CD4-positive, alpha-beta memory T cell (primary cell): ENCODE measurements around the gene PRSS48. TPM values are rescaled to one million over a fixed set of nuclear protein-coding genes. Genes with fewer than 3 reads are reported as not detected.

Experiments
- CTCF ChIA-PET: fragments of 350-600 bp; sonication (Branson Sonifier 250); formaldehyde crosslinking; loops from one replicate; lab custom pipeline; 2021; ENCODE audit warnings: inconsistent platforms; ENCODE audit not compliant: partially characterized antibody; lab: Charles Lee
- POLR2A ChIA-PET: fragments of 350-600 bp; sonication (Branson Sonifier 250); formaldehyde crosslinking; loops from one replicate; lab custom pipeline; 2021; ENCODE audit not compliant: partially characterized antibody; lab: Charles Lee
- DNase-seq, 5 donors: peaks; one replicate each; pipeline versions ENCODE4 v3.0.0 to v3.0.0-alpha.2; 2020 to 2022; ENCODE audit warnings: mixed read lengths in 1 of 5
- H3K27ac ChIP-seq: one replicate; pipeline ENCODE4 v1.7.0; 2013; ENCODE audit warnings: low read depth, low read length
- H3K27me3 ChIP-seq: 2 replicates; pipeline ENCODE4 v1.7.0; 2013; ENCODE audit warnings: mild to moderate bottlenecking, low read length, moderate library complexity; ENCODE audit not compliant: insufficient read depth
- H3K36me3 ChIP-seq: 2 replicates; pipeline ENCODE4 v1.7.0; 2013; ENCODE audit warnings: mild to moderate bottlenecking, low read length, moderate library complexity; ENCODE audit not compliant: insufficient read depth
- H3K4me1 ChIP-seq: 2 replicates; pipeline ENCODE4 v1.7.0; 2013; ENCODE audit warnings: mild to moderate bottlenecking, low read length, moderate library complexity; ENCODE audit not compliant: insufficient read depth
- H3K4me3 ChIP-seq, 2 donors: one replicate each; pipeline ENCODE4 v1.7.0; 2013; ENCODE audit warnings: low read length in 2 of 2, mild to moderate bottlenecking in 1 of 2
- H3K9me3 ChIP-seq, 2 donors: one replicate each; pipeline ENCODE4 v1.7.0; 2013; ENCODE audit warnings: low read length in 2 of 2, control low read depth in 1 of 2; ENCODE audit not compliant: control insufficient read depth in 1 of 2
- H3K27ac Mint-ChIP-seq, 7 donors: one replicate each; pipeline ENCODE4 v1.8.0; 2020 to 2021; ENCODE audit warnings: mixed read lengths in 7 of 7, mild to moderate bottlenecking in 6 of 7, inconsistent platforms in 3 of 7, moderate library complexity in 3 of 7
- H3K27me3 Mint-ChIP-seq, 2 donors: one replicate each; pipeline ENCODE4 v1.8.0; 2020 to 2021; ENCODE audit warnings: mixed read lengths in 2 of 2
- H3K36me3 Mint-ChIP-seq, 2 donors: one replicate each; pipeline ENCODE4 v1.8.0; 2020 to 2021; ENCODE audit warnings: mixed read lengths in 2 of 2, inconsistent platforms in 1 of 2, mild to moderate bottlenecking in 1 of 2
- H3K4me1 Mint-ChIP-seq, 4 donors: one replicate each; pipeline ENCODE4 v1.8.0; 2020 to 2021; ENCODE audit warnings: mixed read lengths in 4 of 4, mild to moderate bottlenecking in 1 of 4
- H3K4me3 Mint-ChIP-seq, 8 donors: one replicate each; pipeline ENCODE4 v1.8.0; 2020 to 2021; ENCODE audit warnings: mixed read lengths in 8 of 8, mild to moderate bottlenecking in 7 of 8, moderate library complexity in 6 of 8, inconsistent platforms in 3 of 8
- H3K9me3 Mint-ChIP-seq, 8 donors: one replicate each; pipeline ENCODE4 v1.8.0; 2020 to 2021; ENCODE audit warnings: mixed read lengths in 8 of 8, mild to moderate bottlenecking in 5 of 8, inconsistent platforms in 3 of 8, moderate library complexity in 1 of 8
- intact Hi-C: fragments of 100-400 bp; cut with micrococcal nuclease; formaldehyde crosslinking; loops from one replicate; pipeline ENCODE4 v1.15.1; 2023
- polyA plus RNA-seq, 2 donors: library from polyadenylated mRNA; unstranded; fragments of 300-500 nt; fragmentation: Illumina TruSeq; gene quantifications; one replicate each; pipeline ENCODE4 v1.2.3, GENCODE V29; 2021
- total RNA-seq, 2 experiments: library from RNA; stranded (reverse); gene quantifications; one replicate each; pipeline ENCODE4 v1.2.3, GENCODE V29; 2021

The PRSS48 gene, protein sequence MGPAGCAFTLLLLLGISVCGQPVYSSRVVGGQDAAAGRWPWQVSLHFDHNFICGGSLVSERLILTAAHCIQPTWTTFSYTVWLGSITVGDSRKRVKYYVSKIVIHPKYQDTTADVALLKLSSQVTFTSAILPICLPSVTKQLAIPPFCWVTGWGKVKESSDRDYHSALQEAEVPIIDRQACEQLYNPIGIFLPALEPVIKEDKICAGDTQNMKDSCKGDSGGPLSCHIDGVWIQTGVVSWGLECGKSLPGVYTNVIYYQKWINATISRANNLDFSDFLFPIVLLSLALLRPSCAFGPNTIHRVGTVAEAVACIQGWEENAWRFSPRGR
- total RNA-seq (not detected), polyA plus RNA-seq (not detected)

DNA sequence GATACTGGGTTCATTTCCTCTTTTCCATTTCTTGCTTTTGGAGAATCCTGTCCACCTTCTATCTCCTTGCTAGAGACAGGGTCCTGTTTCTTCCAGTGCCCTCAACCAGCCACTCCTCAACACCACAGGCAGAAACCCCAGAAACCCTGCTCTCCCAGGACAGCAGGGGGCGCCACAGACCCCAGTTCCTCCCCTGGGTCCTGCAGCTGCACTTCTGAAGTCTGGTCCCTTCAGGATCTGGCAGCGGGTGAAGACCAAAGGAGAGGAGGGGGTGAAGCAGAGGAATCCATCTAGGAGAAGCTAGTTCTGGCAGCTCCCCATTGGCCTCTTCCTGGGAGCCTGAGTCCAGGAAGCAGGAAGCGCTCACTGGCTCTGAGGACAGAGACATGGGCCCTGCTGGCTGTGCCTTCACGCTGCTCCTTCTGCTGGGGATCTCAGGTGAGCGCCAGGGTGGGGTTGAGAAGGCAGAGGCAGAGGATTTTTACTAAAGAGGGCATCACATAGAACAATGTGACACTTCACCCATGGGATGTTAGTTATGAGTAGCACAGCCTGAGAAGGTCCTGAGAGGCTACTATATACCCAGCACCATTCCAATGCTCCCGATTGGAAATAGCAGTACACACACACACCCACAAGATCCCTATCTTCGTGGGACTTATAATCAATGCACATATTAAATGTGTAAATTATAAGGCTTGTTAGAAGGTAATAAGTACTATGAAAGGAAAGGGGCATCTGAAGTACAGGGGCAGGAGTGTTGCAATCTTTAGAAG lies at the start of gene PRSS48:
Gene PRSS48, plus strand, starts transcription at position 375 of the 776 bp plus-strand sequence. Its CDS starts 12 bp downstream, at position 387.
- no peaks in the 10 kb centered on the region for H3K27me3 ChIP-seq
- intact Hi-C loops: no loop called here
- peak in 4 of 5 donors; percentile 1 to 8 (median 5) for DNase-seq
- no peak within 1 kb of the TSS for H3K4me3 ChIP-seq
- CTCF ChIA-PET: interaction anchor here (1.1 kb wide), 1 partner anchor 8 kb away, joined by 5 read pairs; no protein-coding TSS in a partner anchor
- POLR2A ChIA-PET: no interaction called here
- Mint-ChIP-seq H3K9me3 (no peaks in the 10 kb centered on the region), H3K4me3 (no peak within 1 kb of the TSS), H3K27ac (no peak within 1 kb of the TSS), H3K36me3 (no peaks in the 10 kb centered on the region), H3K4me1 (no peaks in the 10 kb centered on the region), H3K27me3 (peaks cover 4 to 17% of the 10 kb centered on the region in 2 donors)
- H3K27ac ChIP-seq: no peak within 1 kb of the TSS
- no peaks in the 10 kb centered on the region for H3K9me3 ChIP-seq
- no peaks in the 10 kb centered on the region for H3K36me3 ChIP-seq
- H3K4me1 ChIP-seq: no peaks in the 10 kb centered on the region

DNA sequence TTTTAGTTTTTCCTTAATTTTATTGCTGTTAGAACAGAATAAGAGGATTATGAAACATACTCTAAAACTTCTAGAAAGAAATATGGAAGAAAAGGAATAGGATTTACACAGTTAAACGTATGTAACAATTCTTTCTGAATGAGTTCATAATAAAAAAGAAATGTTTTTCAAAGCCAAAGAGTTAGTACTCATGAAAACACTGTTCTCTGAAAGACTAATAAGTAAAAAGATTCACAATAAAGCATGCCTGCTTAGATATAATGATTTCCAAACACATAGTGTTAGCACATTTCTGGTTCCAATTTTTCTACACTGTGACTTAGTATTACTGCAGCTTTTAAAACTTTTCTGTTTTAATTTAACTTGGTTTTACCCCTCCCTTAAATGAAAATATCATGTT lies 49.8 kb upstream of the PRSS48 start:
- no peaks in the 10 kb centered on the region for H3K9me3 ChIP-seq
- no peaks in the 10 kb centered on the region for H3K27me3 ChIP-seq
- DNase-seq: no peak
- no peak overlapping the region for H3K4me3 ChIP-seq
- H3K36me3 Mint-ChIP-seq: no peaks in the 10 kb centered on the region
- intact Hi-C loops: no loop called here
- H3K36me3 ChIP-seq: no peaks in the 10 kb centered on the region
- no peaks in the 10 kb centered on the region for H3K4me1 ChIP-seq
- no peak overlapping the region for H3K4me3 Mint-ChIP-seq
- peaks cover 17 to 22% of the 10 kb centered on the region in 2 donors for H3K27me3 Mint-ChIP-seq
- no peak overlapping the region for H3K27ac Mint-ChIP-seq
- H3K27ac ChIP-seq: no peak overlapping the region
- ChIA-PET CTCF (no interaction called here), POLR2A (no interaction called here)
- H3K9me3 Mint-ChIP-seq: peaks cover 0 to 2% (median 0%) of the 10 kb centered on the region in 8 donors
- no peaks in the 10 kb centered on the region for H3K4me1 Mint-ChIP-seq

- Mint-ChIP-seq H3K27me3 (peaks cover 22% of the 10 kb centered on the region in 2 donors), H3K4me1 (no peaks in the 10 kb centered on the region), H3K27ac (no peak overlapping the region), H3K9me3 (peaks cover 0 to 2% (median 0%) of the 10 kb centered on the region in 8 donors), H3K4me3 (no peak overlapping the region), H3K36me3 (no peaks in the 10 kb centered on the region)
- Histone ChIP-seq H3K27me3 (no peaks in the 10 kb centered on the region), H3K9me3 (no peaks in the 10 kb centered on the region), H3K36me3 (no peaks in the 10 kb centered on the region), H3K4me3 (no peak overlapping the region), H3K4me1 (no peaks in the 10 kb centered on the region), H3K27ac (no peak overlapping the region)
- no peak for DNase-seq
- CTCF ChIA-PET: interaction anchor here (1.2 kb wide), 1 partner anchor 12 kb away, joined by 3 read pairs; no protein-coding TSS in a partner anchor
- intact Hi-C loops: no loop called here
- POLR2A ChIA-PET: no interaction called here
Measured at GRCh38 chr4:151227731-151228130, 49.2 kb upstream of the PRSS48 start.

- no peaks in the 10 kb centered on the region for H3K9me3 ChIP-seq
- no peak overlapping the region for H3K27ac ChIP-seq
- DNase-seq: no peak
- no peaks in the 10 kb centered on the region for H3K4me1 ChIP-seq
- Mint-ChIP-seq H3K36me3 (no peaks in the 10 kb centered on the region), H3K4me3 (no peak overlapping the region), H3K4me1 (no peaks in the 10 kb centered on the region), H3K27ac (no peak overlapping the region), H3K27me3 (peaks cover 21 to 24% of the 10 kb centered on the region in 2 donors), H3K9me3 (peaks cover 0 to 2% (median 0%) of the 10 kb centered on the region in 8 donors)
- H3K27me3 ChIP-seq: no peaks in the 10 kb centered on the region
- ChIA-PET POLR2A (no interaction called here), CTCF (interaction anchor here (1.2 kb wide), 1 partner anchor 11 kb away, joined by 3 read pairs; no protein-coding TSS in a partner anchor)
- no peak overlapping the region for H3K4me3 ChIP-seq
- no peaks in the 10 kb centered on the region for H3K36me3 ChIP-seq
- intact Hi-C loops: no loop called here
Measured at GRCh38 chr4:151228189-151229119, 48.5 kb upstream of the PRSS48 start.

GRCh38 chr4:151231915-151232595 lies 44.9 kb upstream of the PRSS48 start:
- H3K36me3 ChIP-seq: no peaks in the 10 kb centered on the region
- H3K27ac Mint-ChIP-seq: no peak overlapping the region
- intact Hi-C loops: no loop called here

DNA sequence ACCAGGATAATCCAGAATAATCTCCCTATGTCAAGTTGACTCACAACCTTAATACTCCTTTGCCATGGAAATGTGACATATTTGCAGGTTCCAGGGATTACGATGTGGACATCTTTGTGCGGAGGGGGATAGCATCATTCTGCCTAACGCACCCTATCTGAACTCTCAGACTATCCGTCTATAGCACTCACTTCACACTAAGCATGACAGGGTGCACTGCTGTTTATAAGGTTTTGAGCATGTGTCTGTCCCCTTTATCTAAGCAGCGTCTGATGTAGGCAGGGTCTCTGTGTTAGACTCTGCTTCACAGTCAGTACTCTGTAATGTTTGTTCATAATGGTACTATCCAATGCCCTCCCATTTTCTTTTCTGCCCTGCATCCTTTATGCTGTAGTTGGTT lies 43.4 kb upstream of the PRSS48 start:
- Mint-ChIP-seq H3K36me3 (no peaks in the 10 kb centered on the region), H3K4me1 (no peaks in the 10 kb centered on the region), H3K27me3 (peaks cover 16% of the 10 kb centered on the region in 2 donors), H3K27ac (no peak overlapping the region), H3K9me3 (peaks cover 0 to 3% (median 0%) of the 10 kb centered on the region in 8 donors), H3K4me3 (no peak overlapping the region)
- H3K27me3 ChIP-seq: no peaks in the 10 kb centered on the region
- CTCF ChIA-PET: no interaction called here
- intact Hi-C loops: no loop called here
- DNase-seq: no peak
- no peaks in the 10 kb centered on the region for H3K4me1 ChIP-seq
- no peak overlapping the region for H3K27ac ChIP-seq
- H3K36me3 ChIP-seq: no peaks in the 10 kb centered on the region
- POLR2A ChIA-PET: no interaction called here
- no peaks in the 10 kb centered on the region for H3K9me3 ChIP-seq
- no peak overlapping the region for H3K4me3 ChIP-seq

More at GRCh38 chr4:151231915-151232595, 44.9 kb upstream of the PRSS48 start:
- H3K9me3 Mint-ChIP-seq: peaks cover 0 to 3% (median 0%) of the 10 kb centered on the region in 8 donors
- POLR2A ChIA-PET: no interaction called here
- H3K27me3 Mint-ChIP-seq: peaks cover 19 to 20% of the 10 kb centered on the region in 2 donors
- H3K27me3 ChIP-seq: no peaks in the 10 kb centered on the region
- no peak overlapping the region for H3K27ac ChIP-seq
- CTCF ChIA-PET: no interaction called here
- H3K4me3 Mint-ChIP-seq: no peak overlapping the region
- no peaks in the 10 kb centered on the region for H3K9me3 ChIP-seq
- DNase-seq: no peak
- H3K4me1 ChIP-seq: no peaks in the 10 kb centered on the region
- H3K36me3 Mint-ChIP-seq: no peaks in the 10 kb centered on the region
- no peaks in the 10 kb centered on the region for H3K4me1 Mint-ChIP-seq
- H3K4me3 ChIP-seq: no peak overlapping the region
